ACHN (cell line): ENCODE measurements around the gene SERPINA5.
"Not testable (repeated sequence)": the region's sequence is repeated elsewhere in the genome, so short reads cannot be mapped to it uniquely, and the experiment has no call there.

Experiments used
- DNase-seq: peaks from one replicate; pipeline ENCODE4 v3.0.0-alpha.2; 2015
- in situ Hi-C: cut with HindIII; loops from 2 replicates; pipeline ENCODE4 v1.10.0; 2017; ENCODE audit warnings: low sequenced_read_pairs, low pct_ligation_motif_present, low pct_unique_long_range_greater_than_20kb

Gene SERPINA5

DNA sequence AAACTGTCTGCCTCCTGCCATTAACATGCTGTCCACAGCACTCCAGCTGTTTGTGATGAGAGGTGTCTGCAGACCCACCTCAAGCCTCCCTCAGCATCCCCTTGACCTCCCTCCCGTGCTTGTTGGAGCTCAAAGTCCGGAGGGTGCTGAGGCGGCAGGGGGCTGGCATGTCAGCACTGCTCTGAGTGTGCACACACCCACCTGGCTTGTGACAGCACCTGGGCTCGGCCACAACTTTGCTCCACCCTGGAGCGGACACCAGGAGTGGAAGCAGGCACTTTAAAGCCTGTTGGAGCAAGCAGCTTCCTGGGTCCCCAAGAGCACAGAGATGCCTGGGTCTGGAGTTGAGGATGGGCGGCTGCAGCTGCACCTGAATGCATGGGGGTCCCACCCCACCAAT, 51.9 kb downstream of the SERPINA5 start:
- in situ Hi-C loops, result no loop called here
- no peak for DNase-seq

GRCh38 chr14:94635154-94635553, 53.9 kb downstream of the SERPINA5 start:
- in situ Hi-C loops, result no loop called here
- DNase-seq, result no peak

DNA sequence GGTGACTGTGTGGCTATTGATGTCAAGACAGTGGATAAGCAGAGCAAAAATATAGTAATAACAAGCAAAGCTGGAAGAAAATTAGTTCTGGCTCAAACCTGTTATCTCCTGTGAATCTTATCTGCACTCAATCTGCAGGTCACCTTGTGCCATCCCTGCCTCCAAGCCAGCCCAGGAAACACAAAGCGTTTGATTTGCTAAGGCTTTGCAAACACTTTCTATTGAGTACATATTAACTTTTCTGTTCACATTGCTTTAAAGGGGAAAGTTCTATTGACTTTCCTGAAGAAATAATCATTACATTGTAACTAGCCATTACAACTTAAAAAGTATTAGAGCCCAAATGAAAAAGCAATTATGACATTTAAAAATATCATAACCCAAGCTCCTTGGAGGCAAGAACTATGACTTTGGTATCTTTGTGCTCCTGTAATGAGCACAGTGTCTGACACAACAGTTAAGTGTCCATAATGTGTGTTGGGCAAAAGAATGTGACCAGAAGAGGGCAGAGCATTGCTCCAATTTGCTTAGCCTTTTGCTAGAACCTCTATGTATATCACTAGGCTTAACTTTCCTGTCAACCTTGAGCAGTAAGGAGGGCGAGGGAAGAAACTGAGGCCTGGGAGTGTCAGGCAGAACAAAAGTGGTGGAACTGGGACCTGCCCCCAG, 55.7 kb downstream of the SERPINA5 start:
- peak; percentile 9 for DNase-seq
- in situ Hi-C loops, result no loop called here

DNA sequence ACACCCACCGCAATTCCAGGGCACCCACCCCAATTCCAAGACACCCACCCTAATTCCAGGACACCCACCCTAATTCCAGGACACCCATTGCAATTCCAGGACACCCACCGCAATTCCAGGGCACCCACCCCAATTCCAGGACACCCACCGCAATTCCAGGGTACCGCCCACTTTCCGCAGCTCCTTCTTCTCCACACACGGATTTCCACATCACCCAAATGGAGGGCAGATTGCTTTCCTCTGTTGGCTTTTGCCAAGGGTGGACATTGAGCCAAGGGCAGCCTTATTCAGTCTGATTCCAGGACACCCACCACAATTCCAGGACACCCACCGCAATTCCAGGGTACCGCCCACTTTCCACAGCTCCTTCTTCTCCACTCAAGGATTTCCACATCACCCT, 56.6 kb downstream of the SERPINA5 start:
- DNase-seq, in situ Hi-C loops: not testable (repeated sequence)

DNA sequence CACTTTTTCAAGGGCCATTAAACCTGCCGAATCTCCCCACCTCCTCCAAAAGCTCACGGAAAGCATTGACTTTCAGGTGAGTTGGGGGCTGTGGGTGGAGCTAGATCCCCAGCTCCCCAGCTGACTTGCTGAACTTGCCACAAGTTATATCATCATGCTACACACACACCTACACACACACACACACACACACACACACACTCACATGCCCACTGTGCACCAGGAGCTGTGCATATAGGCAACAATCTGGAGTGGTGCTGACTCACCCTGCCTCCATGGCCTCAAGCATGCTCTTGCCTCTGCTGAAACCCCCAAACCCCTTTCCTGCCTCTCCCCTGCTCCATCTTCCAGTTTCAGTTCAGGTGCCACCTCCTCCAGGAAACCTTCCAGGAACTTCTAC, 57.1 kb downstream of the SERPINA5 start:
- no peak for DNase-seq
- in situ Hi-C loops, result no loop called here

- in situ Hi-C loops, result no loop called here
- no peak for DNase-seq
These were observed 58.0 kb downstream of the SERPINA5 start for GRCh38 chr14:94638961-94639817.

GRCh38 chr14:94640721-94641631, 59.8 kb downstream of the SERPINA5 start:
- in situ Hi-C loops, result no loop called here
- DNase-seq, result no peak

DNA sequence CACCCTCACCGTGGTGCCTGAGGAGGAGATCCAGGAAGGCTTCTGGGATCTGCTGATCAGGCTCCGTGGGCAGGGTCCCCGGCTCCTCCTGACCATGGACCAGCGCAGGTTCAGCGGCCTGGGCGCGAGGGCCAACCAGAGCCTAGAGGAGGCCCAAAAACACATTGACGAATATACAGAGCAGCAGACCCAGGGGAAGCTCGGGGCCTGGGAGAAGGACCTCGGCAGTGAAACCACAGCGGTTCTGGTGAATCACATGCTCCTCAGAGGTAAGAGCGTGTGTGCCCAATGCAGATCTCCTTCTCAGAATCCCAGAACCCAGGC, 60.4 kb downstream of the SERPINA5 start:
- in situ Hi-C loops, result no loop called here
- no peak for DNase-seq
